SK-N-SH (cell line): ENCODE measurements around the gene SCG2. TPM values are rescaled to one million over a fixed set of nuclear protein-coding genes. Genes with fewer than 3 reads are reported as not detected.

Experiments used
- CTCF ChIA-PET: fragments of 300-600, 350-600 bp; formaldehyde crosslinking; extraction: SDS; loops from one replicate; lab custom pipeline; 2021; lab: Yijun Ruan, JAX
- POLR2A ChIA-PET: fragments of 350-600 bp; sonication (Branson Sonifier 250); formaldehyde crosslinking; extraction: SDS; loops from one replicate; lab custom pipeline; 2020; ENCODE audit warnings: antibody characterized with exemption, inconsistent platforms; lab: Yijun Ruan, JAX
- DNase-seq: peaks from one replicate; pipeline ENCODE4 v3.0.0; 2012
- H2AFZ ChIP-seq: fragments of 200-600 bp; sonication (generic); 2 replicates; pipeline ENCODE4 v1.8.1; 2016; ENCODE audit warnings: antibody characterized with exemption, mild to moderate bottlenecking, low read depth
- H3F3A ChIP-seq: fragments of 200-600 bp; sonication (generic); replicated peaks from 2 replicates; pipeline ENCODE3; 2016; ENCODE audit warnings: antibody characterized with exemption, mild to moderate bottlenecking; ENCODE audit not compliant: insufficient read depth
- H3K27ac ChIP-seq, 2 experiments: fragments of 200-500 bp in 1 of 2; fragments of 200-600 bp in 1 of 2; sonication (Bioruptor generic) in 1 of 2; sonication (generic), shearing (Covaris generic) in 1 of 2; 2 replicates each; pipeline versions ENCODE4 v1.5.1 to v1.6.1; 2014 to 2016; ENCODE audit warnings: low read depth in 2 of 2, inconsistent platforms in 1 of 2, low read length in 1 of 2, mild to moderate bottlenecking in 1 of 2, mixed read lengths in 1 of 2
- H3K27me3 ChIP-seq: fragments of 200-600 bp; sonication (generic), shearing (Covaris generic); 2 replicates; pipeline ENCODE4 v1.6.1; 2016; ENCODE audit warnings: mixed run types; ENCODE audit not compliant: insufficient read depth
- H3K36me3 ChIP-seq, 2 experiments: fragments of 200-500 bp in 1 of 2; fragments of 200-600 bp in 1 of 2; sonication (Bioruptor generic) in 1 of 2; sonication (generic) in 1 of 2; replicated peaks in 1 of 2; 2 replicates each; pipeline versions ENCODE3 to v1.5.1; 2014 to 2016; ENCODE audit warnings: low read length in 1 of 2, mild to moderate bottlenecking in 1 of 2; ENCODE audit not compliant: insufficient read depth in 2 of 2, control insufficient read depth in 1 of 2
- H3K4me1 ChIP-seq, 2 experiments: fragments of 200-500 bp in 1 of 2; fragments of 200-600 bp in 1 of 2; sonication (Bioruptor generic) in 1 of 2; sonication (generic), shearing (Covaris generic) in 1 of 2; 2 replicates each; pipeline versions ENCODE4 v1.5.1 to v1.6.1; 2014 to 2016; ENCODE audit warnings: low read depth in 1 of 2, low read length in 1 of 2, mixed run types in 1 of 2; ENCODE audit not compliant: insufficient read depth in 2 of 2, control insufficient read depth in 1 of 2
- H3K4me2 ChIP-seq: fragments of 200-600 bp; sonication (generic), shearing (Covaris generic); 2 replicates; pipeline ENCODE4 v1.6.1; 2017; ENCODE audit warnings: mixed run types
- H3K4me3 ChIP-seq, 2 experiments: fragments of 200-500 bp in 1 of 2; fragments of 200-600 bp in 1 of 2; sonication (Bioruptor generic) in 1 of 2; sonication (generic), shearing (Covaris generic) in 1 of 2; 2 replicates each; pipeline versions ENCODE4 v1.5.1 to v1.8.1; 2014 to 2016; ENCODE audit warnings: low read depth in 2 of 2, inconsistent platforms in 1 of 2, low read length in 1 of 2, mild to moderate bottlenecking in 1 of 2, mixed read lengths in 1 of 2, moderate library complexity in 1 of 2
- H3K79me2 ChIP-seq: fragments of 200-600 bp; sonication (generic); 2 replicates; pipeline ENCODE4 v1.8.1; 2017; ENCODE audit warnings: mild to moderate bottlenecking; ENCODE audit not compliant: insufficient read depth
- H3K9ac ChIP-seq: fragments of 200-600 bp; sonication (generic); 2 replicates; pipeline ENCODE4 v1.6.1; 2017; ENCODE audit warnings: mixed run types
- H3K9me2 ChIP-seq: fragments of 200-600 bp; sonication (generic); 2 replicates; pipeline ENCODE4 v1.6.1; 2017; ENCODE audit warnings: mixed run types
- H3K9me3 ChIP-seq: fragments of 200-600 bp; sonication (generic); 2 replicates; pipeline ENCODE4 v1.6.1; 2017; ENCODE audit warnings: mixed run types, mild to moderate bottlenecking, moderate library complexity
- H4K20me1 ChIP-seq: fragments of 200-600 bp; sonication (generic); 2 replicates; pipeline ENCODE4 v1.6.1; 2017; ENCODE audit warnings: mild to moderate bottlenecking, mixed run types; ENCODE audit not compliant: insufficient read depth
- EP300 ChIP-seq, 2 experiments: IDR thresholded peaks; 2 replicates each; pipeline versions ENCODE4 v1.4.0 to v1.6.1; 2012; ENCODE audit warnings: borderline replicate concordance in 1 of 2, low read depth in 1 of 2, low read length in 1 of 2
- EZH2phosphoT487 ChIP-seq: fragments of 200-600 bp; sonication (generic); IDR thresholded peaks from 2 replicates; pipeline ENCODE4 v1.6.1; 2017; ENCODE audit warnings: low read depth, mixed run types, mild to moderate bottlenecking, antibody characterized with exemption, moderate library complexity, borderline replicate concordance
- FOSL2 ChIP-seq: IDR thresholded peaks from 2 replicates; pipeline ENCODE4 v1.4.0; 2012; ENCODE audit warnings: low read depth, mild to moderate bottlenecking, moderate library complexity, borderline replicate concordance
- FOXJ3 ChIP-seq: sonication (generic); formaldehyde crosslinking; IDR thresholded peaks from 2 replicates; pipeline ENCODE4 v1.5.1; 2020; ENCODE audit warnings: mild to moderate bottlenecking, missing genetic modification reagents
- GABPA ChIP-seq: IDR thresholded peaks from 2 replicates; pipeline ENCODE4 v1.4.0; 2012; ENCODE audit warnings: low read depth, mild to moderate bottlenecking
- GATA2 ChIP-seq: sonication (generic); formaldehyde crosslinking; IDR thresholded peaks from 2 replicates; pipeline ENCODE4 v1.5.0; 2020; ENCODE audit warnings: mild to moderate bottlenecking, missing genetic modification reagents
- MAX ChIP-seq: IDR thresholded peaks from 2 replicates; pipeline ENCODE4 v1.4.0; 2012; ENCODE audit warnings: low read depth
- NFIC ChIP-seq: IDR thresholded peaks from 2 replicates; pipeline ENCODE4 v1.4.0; 2012; ENCODE audit warnings: borderline replicate concordance
- PBX3 ChIP-seq: IDR thresholded peaks from 2 replicates; pipeline ENCODE4; 2012
- RFX5 ChIP-seq: IDR thresholded peaks from 2 replicates; pipeline ENCODE4 v1.6.1; 2012; ENCODE audit warnings: mild to moderate bottlenecking, improper control_type of control experiment, low read length
- SIN3A ChIP-seq: IDR thresholded peaks from 2 replicates; pipeline ENCODE4 v1.6.1; 2012; ENCODE audit warnings: low read depth, mild to moderate bottlenecking, low read length, moderate library complexity, borderline replicate concordance
- SMC3 ChIP-seq: IDR thresholded peaks from 2 replicates; pipeline ENCODE4 v1.6.1; 2012; ENCODE audit warnings: low read depth, low read length, improper control_type of control experiment
- TAF1 ChIP-seq: IDR thresholded peaks from 2 replicates; pipeline ENCODE4 v1.6.1; 2012; ENCODE audit warnings: low read depth, mild to moderate bottlenecking, low read length, moderate library complexity, borderline replicate concordance
- TCF12 ChIP-seq: IDR thresholded peaks from 2 replicates; pipeline ENCODE4 v1.4.0; 2012
- TEAD4 ChIP-seq: IDR thresholded peaks from 2 replicates; pipeline ENCODE4 v1.4.0; 2012; ENCODE audit warnings: mild to moderate bottlenecking, borderline replicate concordance; ENCODE audit not compliant: insufficient read depth
- YY1 ChIP-seq: IDR thresholded peaks from 2 replicates; pipeline ENCODE4 v1.4.0; 2012; ENCODE audit warnings: low read depth, mild to moderate bottlenecking
- WGBS: methylation state at CpG from one replicate; pipeline ENCODE4 v1.1.6; 2017; ENCODE audit warnings: low lambda C conversion rate; 5-methylcytosine and 5-hydroxymethylcytosine counted together
- polyA plus RNA-seq, 3 experiments: library from polyadenylated mRNA; depleted of rRNA; stranded (reverse); fragments of >200 nt; gene quantifications; 2 replicates each; pipeline ENCODE4 v1.2.3, GENCODE V29; 2012
- TF ChIP-seq, protein P1 (sequence below): IDR thresholded peaks from 2 replicates; pipeline ENCODE4 v1.6.1; 2012; ENCODE audit warnings: mild to moderate bottlenecking, low read depth, low read length, moderate library complexity
- TF ChIP-seq, protein P2 (sequence below): IDR thresholded peaks from 2 replicates; pipeline ENCODE4 v1.4.0; 2012; ENCODE audit warnings: low read depth, borderline replicate concordance
- TF ChIP-seq, protein P3 (sequence below): fragments of 150-350 bp; IDR thresholded peaks from 2 replicates; pipeline ENCODE4 v1.6.1; 2017; ENCODE audit warnings: antibody characterized with exemption, low read length, low read depth, borderline replicate concordance
- TF ChIP-seq, protein P4 (sequence below): fragments of 150-350 bp; IDR thresholded peaks from 2 replicates; pipeline ENCODE4 v1.6.1; 2016; ENCODE audit warnings: mild to moderate bottlenecking, low read depth, low read length

The SCG2 gene
- 373 and 509 TPM in 2 replicates for polyA plus RNA-seq (2012; rRNA removed)
- 589 and 747 TPM in 2 replicates for polyA plus RNA-seq (2012; cell fraction: cytosol; rRNA removed)
- 127 and 310 TPM in 2 replicates for polyA plus RNA-seq (2012; cell fraction: nucleus; rRNA removed)

- H3K36me3 ChIP-seq = peaks cover 22 to 32% of the 10 kb centered on the region in 2 experiments
- whole genome bisulfite sequencing = 1% methylated on average over 17 of the region's 17 CpGs
- H3K9ac ChIP-seq = peak within 1 kb of the TSS; percentile 74
- H3K27ac ChIP-seq = peak within 1 kb of the TSS; percentile 94 to 95
- POLR2A ChIA-PET = interaction anchor here (0.7 kb wide), 1 partner anchor 632 kb away, joined by 3 read pairs; no protein-coding TSS in a partner anchor
- peak within 1 kb of the TSS; percentile 73 for H3K4me2 ChIP-seq
- H4K20me1 ChIP-seq = no peaks in the 10 kb centered on the region
- H3K9me2 ChIP-seq = no peaks in the 10 kb centered on the region
- H2AFZ ChIP-seq = peak within 1 kb of the TSS; percentile 66
- H3K79me2 ChIP-seq = peaks cover 50% of the 10 kb centered on the region
- no peaks in the 10 kb centered on the region for H3K27me3 ChIP-seq
- peak; percentile 80 for DNase-seq
- CTCF ChIA-PET = interaction anchor here (0.7 to 6.1 kb wide), 12 partner anchors 9 to 687 kb away, joined by 3 to 29 read pairs (median 5); no protein-coding TSS in a partner anchor
- H3F3A ChIP-seq = peaks cover 53% of the 10 kb centered on the region
- H3K9me3 ChIP-seq = no peaks in the 10 kb centered on the region
- peak within 1 kb of the TSS; percentile 66 to 74 for H3K4me3 ChIP-seq
- peaks cover 22 to 26% of the 10 kb centered on the region in 2 experiments for H3K4me1 ChIP-seq
- TF ChIP-seq YY1 (no peak), EZH2phosphoT487 (no peak), GABPA (no peak), TEAD4 (no peak), FOXJ3 (CRISPR knock-in tag) (no peak), TCF12 (peak; percentile 22; the same call in 1 of the 2 replicates), RFX5 (peak; percentile 56), TAF1 (peak; percentile 78), SMC3 (peak; percentile 31), NFIC (no peak), GATA2 (CRISPR knock-in tag) (no peak), EP300 (IDR thresholded peaks at IDR 0.05; ENCODE audit: borderline replicate concordance in 1 of 2, low read depth in 1 of 2, low read length in 1 of 2) (no peak; a peak in 1 of 4 replicates), SIN3A (peak; percentile 99), FOSL2 (peak; percentile 7; the same call in 1 of the 2 replicates), PBX3 (peak; percentile 32; the same call in 1 of the 2 replicates), MAX (peak; percentile 84)
- TF ChIP-seq, protein P1, sequence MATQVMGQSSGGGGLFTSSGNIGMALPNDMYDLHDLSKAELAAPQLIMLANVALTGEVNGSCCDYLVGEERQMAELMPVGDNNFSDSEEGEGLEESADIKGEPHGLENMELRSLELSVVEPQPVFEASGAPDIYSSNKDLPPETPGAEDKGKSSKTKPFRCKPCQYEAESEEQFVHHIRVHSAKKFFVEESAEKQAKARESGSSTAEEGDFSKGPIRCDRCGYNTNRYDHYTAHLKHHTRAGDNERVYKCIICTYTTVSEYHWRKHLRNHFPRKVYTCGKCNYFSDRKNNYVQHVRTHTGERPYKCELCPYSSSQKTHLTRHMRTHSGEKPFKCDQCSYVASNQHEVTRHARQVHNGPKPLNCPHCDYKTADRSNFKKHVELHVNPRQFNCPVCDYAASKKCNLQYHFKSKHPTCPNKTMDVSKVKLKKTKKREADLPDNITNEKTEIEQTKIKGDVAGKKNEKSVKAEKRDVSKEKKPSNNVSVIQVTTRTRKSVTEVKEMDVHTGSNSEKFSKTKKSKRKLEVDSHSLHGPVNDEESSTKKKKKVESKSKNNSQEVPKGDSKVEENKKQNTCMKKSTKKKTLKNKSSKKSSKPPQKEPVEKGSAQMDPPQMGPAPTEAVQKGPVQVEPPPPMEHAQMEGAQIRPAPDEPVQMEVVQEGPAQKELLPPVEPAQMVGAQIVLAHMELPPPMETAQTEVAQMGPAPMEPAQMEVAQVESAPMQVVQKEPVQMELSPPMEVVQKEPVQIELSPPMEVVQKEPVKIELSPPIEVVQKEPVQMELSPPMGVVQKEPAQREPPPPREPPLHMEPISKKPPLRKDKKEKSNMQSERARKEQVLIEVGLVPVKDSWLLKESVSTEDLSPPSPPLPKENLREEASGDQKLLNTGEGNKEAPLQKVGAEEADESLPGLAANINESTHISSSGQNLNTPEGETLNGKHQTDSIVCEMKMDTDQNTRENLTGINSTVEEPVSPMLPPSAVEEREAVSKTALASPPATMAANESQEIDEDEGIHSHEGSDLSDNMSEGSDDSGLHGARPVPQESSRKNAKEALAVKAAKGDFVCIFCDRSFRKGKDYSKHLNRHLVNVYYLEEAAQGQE = peak; percentile 100
- TF ChIP-seq, protein P2, sequence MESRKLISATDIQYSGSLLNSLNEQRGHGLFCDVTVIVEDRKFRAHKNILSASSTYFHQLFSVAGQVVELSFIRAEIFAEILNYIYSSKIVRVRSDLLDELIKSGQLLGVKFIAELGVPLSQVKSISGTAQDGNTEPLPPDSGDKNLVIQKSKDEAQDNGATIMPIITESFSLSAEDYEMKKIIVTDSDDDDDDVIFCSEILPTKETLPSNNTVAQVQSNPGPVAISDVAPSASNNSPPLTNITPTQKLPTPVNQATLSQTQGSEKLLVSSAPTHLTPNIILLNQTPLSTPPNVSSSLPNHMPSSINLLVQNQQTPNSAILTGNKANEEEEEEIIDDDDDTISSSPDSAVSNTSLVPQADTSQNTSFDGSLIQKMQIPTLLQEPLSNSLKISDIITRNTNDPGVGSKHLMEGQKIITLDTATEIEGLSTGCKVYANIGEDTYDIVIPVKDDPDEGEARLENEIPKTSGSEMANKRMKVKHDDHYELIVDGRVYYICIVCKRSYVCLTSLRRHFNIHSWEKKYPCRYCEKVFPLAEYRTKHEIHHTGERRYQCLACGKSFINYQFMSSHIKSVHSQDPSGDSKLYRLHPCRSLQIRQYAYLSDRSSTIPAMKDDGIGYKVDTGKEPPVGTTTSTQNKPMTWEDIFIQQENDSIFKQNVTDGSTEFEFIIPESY = no peak
- TF ChIP-seq, protein P3, sequence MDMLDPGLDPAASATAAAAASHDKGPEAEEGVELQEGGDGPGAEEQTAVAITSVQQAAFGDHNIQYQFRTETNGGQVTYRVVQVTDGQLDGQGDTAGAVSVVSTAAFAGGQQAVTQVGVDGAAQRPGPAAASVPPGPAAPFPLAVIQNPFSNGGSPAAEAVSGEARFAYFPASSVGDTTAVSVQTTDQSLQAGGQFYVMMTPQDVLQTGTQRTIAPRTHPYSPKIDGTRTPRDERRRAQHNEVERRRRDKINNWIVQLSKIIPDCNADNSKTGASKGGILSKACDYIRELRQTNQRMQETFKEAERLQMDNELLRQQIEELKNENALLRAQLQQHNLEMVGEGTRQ = no peak
- TF ChIP-seq, protein P4, sequence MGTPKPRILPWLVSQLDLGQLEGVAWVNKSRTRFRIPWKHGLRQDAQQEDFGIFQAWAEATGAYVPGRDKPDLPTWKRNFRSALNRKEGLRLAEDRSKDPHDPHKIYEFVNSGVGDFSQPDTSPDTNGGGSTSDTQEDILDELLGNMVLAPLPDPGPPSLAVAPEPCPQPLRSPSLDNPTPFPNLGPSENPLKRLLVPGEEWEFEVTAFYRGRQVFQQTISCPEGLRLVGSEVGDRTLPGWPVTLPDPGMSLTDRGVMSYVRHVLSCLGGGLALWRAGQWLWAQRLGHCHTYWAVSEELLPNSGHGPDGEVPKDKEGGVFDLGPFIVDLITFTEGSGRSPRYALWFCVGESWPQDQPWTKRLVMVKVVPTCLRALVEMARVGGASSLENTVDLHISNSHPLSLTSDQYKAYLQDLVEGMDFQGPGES = no peak; the same call in 1 of the 2 replicates
Measured at GRCh38 chr2:223601932-223602666, at the start of gene SCG2. Gene SCG2 (minus strand): TSS chr2:223602361. CDS start chr2:223599282, 3,079 bp downstream.
